Femur (tissue), 1 donor: ENCODE data around the gene AKAP7.
"Not testable (repeated sequence)": the region's sequence is repeated elsewhere in the genome, so short reads cannot be mapped to it uniquely, and the experiment has no call there.

ENCODE experiments used
- DNase-seq: peaks from one replicate; pipeline ENCODE4 v3.0.0-alpha.2; 2017

The AKAP7 gene

GRCh38 chr6:131135244-131136020 is at the start of gene AKAP7:
AKAP7 (plus strand) TSS chr6:131135467; CDS start chr6:131135764, 297 bp downstream.
- DNase-seq, result peak; percentile 85

- not testable (repeated sequence) for DNase-seq
Observed at GRCh38 chr6:131090339-131090738, 44.9 kb upstream of the AKAP7 start.

GRCh38 chr6:131091944-131092343 is 43.3 kb upstream of the AKAP7 start:
- not testable (repeated sequence) for DNase-seq

- DNase-seq, result no peak
Observed at GRCh38 chr6:131093334-131093733, 41.9 kb upstream of the AKAP7 start.

- no peak for DNase-seq
Observed at GRCh38 chr6:131096786-131097185, 38.5 kb upstream of the AKAP7 start.

- DNase-seq, result no peak
Observed at GRCh38 chr6:131101911-131102680, 33.2 kb upstream of the AKAP7 start.

- no peak for DNase-seq
Observed at GRCh38 chr6:131103296-131103695, 32.0 kb upstream of the AKAP7 start.

- DNase-seq, result no peak
Observed at GRCh38 chr6:131103901-131104300, 31.4 kb upstream of the AKAP7 start.

- no peak for DNase-seq
Observed at GRCh38 chr6:131107151-131107550, 28.1 kb upstream of the AKAP7 start.

- no peak for DNase-seq
Observed at GRCh38 chr6:131112249-131112648, 23.0 kb upstream of the AKAP7 start.

- DNase-seq, result no peak
Observed at GRCh38 chr6:131115651-131116050, 19.6 kb upstream of the AKAP7 start.

- DNase-seq, result no peak
Observed at GRCh38 chr6:131116321-131116720, 18.9 kb upstream of the AKAP7 start.

GRCh38 chr6:131116755-131117360 is 18.4 kb upstream of the AKAP7 start:
- DNase-seq, result no peak

- DNase-seq, result no peak
Observed at GRCh38 chr6:131117878-131118277, 17.4 kb upstream of the AKAP7 start.

- DNase-seq, result no peak
Observed at GRCh38 chr6:131122007-131122406, 13.3 kb upstream of the AKAP7 start.

GRCh38 chr6:131122516-131122915 is 12.8 kb upstream of the AKAP7 start:
- no peak for DNase-seq

GRCh38 chr6:131124336-131125071 is 10.8 kb upstream of the AKAP7 start:
- DNase-seq, result no peak

GRCh38 chr6:131125431-131125830 is 9.8 kb upstream of the AKAP7 start:
- DNase-seq, result no peak

GRCh38 chr6:131129689-131130553 is 5.3 kb upstream of the AKAP7 start:
- no peak for DNase-seq

GRCh38 chr6:131130554-131130940 is 4.7 kb upstream of the AKAP7 start:
- no peak for DNase-seq

- no peak for DNase-seq
Observed at GRCh38 chr6:131132360-131132759, 2.9 kb upstream of the AKAP7 start.
